ENCODE measurements around the gene TPRX1.

- no peak for TF ChIP-seq CTCF (conservative IDR thresholded peaks at IDR 0.05; ENCODE audit: low read depth, low read length)
- no peak for TF ChIP-seq POLR2A (IDR thresholded peaks at IDR 0.05; ENCODE audit: low read depth, low read length)
- no peak for TF ChIP-seq RCOR1 (IDR thresholded peaks at IDR 0.05; ENCODE audit: insufficient replicate concordance, low read length)
- no peak for TF ChIP-seq RFX5 (IDR thresholded peaks at IDR 0.05; ENCODE audit: low read depth, low read length)
- no peak for TF ChIP-seq CEBPB (IDR thresholded peaks at IDR 0.05; ENCODE audit: low read depth, low read length)
- no peak for TF ChIP-seq MXI1 (IDR thresholded peaks at IDR 0.05; ENCODE audit: borderline replicate concordance, low read depth, low read length)
- TF ChIP-seq FOS (IDR thresholded peaks at IDR 0.05; ENCODE audit: low read depth, low read length): no peak
- no peak for TF ChIP-seq MAZ (IDR thresholded peaks at IDR 0.05; ENCODE audit: borderline replicate concordance, low read depth, low read length)
- no peak for TF ChIP-seq USF2 (IDR thresholded peaks at IDR 0.05; ENCODE audit: low read depth, low read length)
- no peak for TF ChIP-seq BHLHE40 (IDR thresholded peaks at IDR 0.05; ENCODE audit: low read depth, low read length)
- no peak for TF ChIP-seq CHD1 (IDR thresholded peaks at IDR 0.05; ENCODE audit: low read depth, low read length)
- no peak for TF ChIP-seq RAD21 (IDR thresholded peaks at IDR 0.05; ENCODE audit: low read length)
These were observed 35.1 kb upstream of the TPRX1 start for GRCh38 chr19:47839411-47839810.

All from IMR-90 (cell line).